GM15510 (cell line): ENCODE measurements around the gene SPRN.
"Not testable (repeated sequence)": the region's sequence is repeated elsewhere in the genome, so short reads cannot be mapped to it uniquely, and the experiment has no call there.

Experiments
- POLR2A ChIP-seq: IDR thresholded peaks from 3 replicates; pipeline ENCODE4 v1.6.1; 2011; ENCODE audit warnings: borderline replicate concordance; ENCODE audit not compliant: insufficient read length; ENCODE audit errors: extremely low read depth

The SPRN gene, protein sequence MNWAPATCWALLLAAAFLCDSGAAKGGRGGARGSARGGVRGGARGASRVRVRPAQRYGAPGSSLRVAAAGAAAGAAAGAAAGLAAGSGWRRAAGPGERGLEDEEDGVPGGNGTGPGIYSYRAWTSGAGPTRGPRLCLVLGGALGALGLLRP

GRCh38 chr10:133424601-133425000 is at the start of gene SPRN:
Gene SPRN (minus strand): TSS chr10:133424625. CDS start chr10:133423681, 944 bp downstream.
- not testable (repeated sequence) for TF ChIP-seq POLR2A

- TF ChIP-seq POLR2A = no peak
Measured at GRCh38 chr10:133474027-133474426, 49.6 kb upstream of the SPRN start.

DNA sequence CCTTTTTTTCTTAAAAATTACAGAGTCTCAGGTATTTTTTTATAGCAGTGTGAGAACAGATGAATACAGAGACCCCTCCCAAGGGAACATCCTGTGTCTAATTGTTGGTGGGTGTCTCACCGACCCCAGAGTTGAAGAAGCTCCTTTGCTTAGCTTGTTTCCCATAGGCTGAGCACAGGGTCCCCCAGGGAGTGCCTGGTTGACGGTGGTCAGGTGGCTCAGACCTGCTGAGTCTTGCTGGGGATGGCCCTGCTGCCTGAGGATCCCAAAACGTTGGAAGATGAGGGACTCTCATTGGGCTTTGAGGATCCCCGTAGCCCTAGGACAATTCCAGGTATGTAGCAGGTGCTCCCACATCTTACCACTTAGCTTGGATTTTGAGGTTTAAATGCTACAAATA is 48.8 kb upstream of the SPRN start:
- no peak for TF ChIP-seq POLR2A

- no peak for TF ChIP-seq POLR2A
Measured at GRCh38 chr10:133471300-133472109, 47.1 kb upstream of the SPRN start.

DNA sequence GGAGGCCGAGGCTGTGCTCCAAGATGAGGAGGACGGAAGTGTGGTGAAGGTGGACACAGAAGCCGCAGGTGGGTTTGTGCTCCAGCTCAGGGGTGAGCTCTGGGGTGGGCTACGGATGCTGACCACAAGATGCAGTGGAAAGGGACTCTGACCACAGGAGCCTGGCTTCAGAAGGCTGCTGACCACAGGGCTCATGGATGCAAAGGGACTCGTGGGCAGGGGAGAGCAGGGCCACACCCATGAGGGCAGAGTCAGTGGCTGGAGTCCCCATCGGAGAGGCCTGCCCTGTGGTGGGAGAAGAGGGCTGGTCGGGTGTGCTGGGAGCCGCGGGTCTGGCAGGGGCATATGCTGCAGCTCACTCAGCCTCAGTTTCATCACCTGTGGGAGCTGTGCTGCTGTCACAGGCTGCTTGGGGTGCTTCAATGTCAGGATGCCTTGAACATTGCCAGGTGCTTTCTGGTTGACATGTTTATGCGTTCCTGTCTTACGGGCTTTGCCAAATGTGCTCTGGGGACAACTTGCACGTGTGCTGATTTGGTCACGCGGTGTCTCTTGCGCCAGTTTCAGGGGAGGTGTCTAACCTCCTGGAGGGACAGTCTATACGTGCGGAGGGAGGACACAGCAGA is 43.0 kb upstream of the SPRN start:
- no peak for TF ChIP-seq POLR2A

DNA sequence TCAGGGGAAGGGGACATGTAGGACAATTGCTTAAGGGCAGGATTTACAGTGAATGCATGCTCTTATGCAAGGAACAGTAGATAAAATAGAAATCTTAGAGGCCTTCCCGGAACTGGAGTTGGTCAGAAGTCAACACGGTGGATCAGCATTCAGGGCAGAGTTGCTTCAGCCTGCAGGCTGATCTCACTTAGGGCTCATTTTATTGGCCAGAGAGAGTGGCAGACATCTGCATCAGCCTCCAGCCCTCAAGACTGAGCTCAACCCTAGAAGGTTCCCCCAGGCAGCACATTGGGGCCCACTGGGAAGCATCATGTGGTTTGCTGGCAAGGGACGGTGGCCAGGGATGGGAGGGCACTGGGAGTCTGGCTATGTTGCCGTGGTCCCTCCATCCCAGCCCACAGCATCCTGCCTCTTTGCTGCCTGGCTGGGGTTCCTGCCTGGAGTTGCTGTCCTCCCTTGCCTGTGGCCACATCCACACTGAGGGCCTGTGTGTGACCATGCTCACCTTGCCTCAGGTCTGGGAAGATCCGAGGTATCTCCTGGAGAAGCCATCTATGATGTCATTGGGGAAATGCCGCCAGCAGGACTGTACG is 42.4 kb upstream of the SPRN start:
- no peak for TF ChIP-seq POLR2A

GRCh38 chr10:133465950-133466474 is 41.6 kb upstream of the SPRN start:
- no peak for TF ChIP-seq POLR2A

- TF ChIP-seq POLR2A = no peak
Measured at GRCh38 chr10:133465191-133465949, 40.9 kb upstream of the SPRN start.

- no peak for TF ChIP-seq POLR2A
Measured at GRCh38 chr10:133464582-133465031, 40.2 kb upstream of the SPRN start.

DNA sequence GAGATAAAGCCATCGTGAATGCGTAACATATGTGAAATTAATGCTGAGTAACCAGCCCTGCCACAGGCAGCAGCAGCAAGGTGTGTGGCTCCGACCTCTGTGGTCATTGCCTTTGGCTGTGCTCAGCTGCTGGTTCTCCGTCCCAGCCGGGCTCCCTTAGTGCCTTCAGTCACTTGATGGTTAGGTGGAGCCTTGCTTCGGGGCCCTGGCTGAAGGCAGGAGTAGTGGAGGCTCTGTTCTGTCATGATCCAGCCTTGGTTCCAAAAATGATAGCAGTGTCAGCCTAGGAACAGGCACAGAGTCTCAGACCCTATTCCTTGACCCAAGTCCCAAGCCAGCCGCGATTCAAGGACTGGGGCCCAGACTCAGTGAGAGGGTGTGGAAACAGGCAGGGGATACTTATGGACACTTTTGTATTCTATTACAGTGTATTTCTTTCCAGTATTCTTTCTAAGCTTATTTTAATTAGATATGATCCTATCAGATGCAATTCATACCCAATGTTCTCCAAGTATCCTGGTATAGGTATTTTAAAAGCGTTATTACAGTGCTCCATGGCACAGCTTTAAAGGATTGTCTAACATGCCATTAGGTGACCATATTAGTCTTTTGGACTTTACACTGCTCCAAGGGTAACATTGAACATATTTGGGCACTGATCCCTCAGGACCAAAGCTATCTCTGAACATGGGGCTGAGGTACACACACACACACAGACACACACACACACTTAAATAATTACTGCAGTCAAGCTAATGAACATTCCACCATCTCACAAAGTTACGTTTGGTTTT is 38.3 kb upstream of the SPRN start:
- no peak for TF ChIP-seq POLR2A

DNA sequence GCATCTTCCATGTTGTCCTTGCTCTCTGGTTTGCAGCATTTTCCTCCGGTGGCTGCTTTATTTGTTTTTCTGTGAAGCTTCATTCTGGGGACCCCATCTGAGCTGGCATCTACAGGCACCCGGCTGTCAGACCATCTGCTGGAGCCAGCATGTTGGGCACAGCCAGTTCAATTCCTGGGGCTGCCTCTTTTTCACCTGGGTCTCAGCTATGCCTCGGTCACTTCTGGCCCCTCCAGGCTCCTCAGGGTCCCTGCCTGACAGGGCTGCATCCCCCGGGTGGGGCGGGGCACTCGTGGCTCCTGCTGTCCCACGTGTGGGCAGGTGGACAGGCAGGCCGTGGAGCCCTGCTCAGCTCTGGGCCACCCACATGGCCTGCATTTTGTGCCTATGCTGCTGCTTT is 37.4 kb upstream of the SPRN start:
- TF ChIP-seq POLR2A = no peak

GRCh38 chr10:133461027-133461426 is 36.6 kb upstream of the SPRN start:
- TF ChIP-seq POLR2A = no peak

DNA sequence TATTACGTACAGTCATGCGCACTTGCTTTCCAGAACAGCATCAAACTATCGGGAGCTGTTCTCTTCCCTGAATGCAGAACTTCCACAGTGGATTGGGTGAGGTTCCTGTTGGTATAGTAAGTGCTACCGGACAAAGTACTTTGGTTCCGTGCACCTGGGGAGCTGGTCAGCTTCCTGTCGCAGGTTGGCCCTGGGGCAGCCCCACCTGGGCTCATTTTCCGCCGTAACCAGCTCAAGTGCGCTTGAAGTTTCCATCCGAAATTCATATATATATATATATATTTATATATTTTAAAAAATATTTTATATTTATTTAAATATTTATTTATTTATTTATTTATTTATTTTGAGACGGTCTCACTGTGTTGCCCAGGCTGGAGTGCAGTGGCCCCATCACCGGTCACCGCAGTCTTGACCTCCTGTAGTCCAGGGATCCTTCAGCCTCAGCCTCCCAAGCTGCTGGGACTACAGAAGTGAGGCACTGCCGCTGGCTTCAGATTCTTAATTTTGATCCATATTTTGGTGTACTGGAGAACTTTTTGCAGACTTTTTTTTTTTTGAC is 35.9 kb upstream of the SPRN start:
- no peak for TF ChIP-seq POLR2A

DNA sequence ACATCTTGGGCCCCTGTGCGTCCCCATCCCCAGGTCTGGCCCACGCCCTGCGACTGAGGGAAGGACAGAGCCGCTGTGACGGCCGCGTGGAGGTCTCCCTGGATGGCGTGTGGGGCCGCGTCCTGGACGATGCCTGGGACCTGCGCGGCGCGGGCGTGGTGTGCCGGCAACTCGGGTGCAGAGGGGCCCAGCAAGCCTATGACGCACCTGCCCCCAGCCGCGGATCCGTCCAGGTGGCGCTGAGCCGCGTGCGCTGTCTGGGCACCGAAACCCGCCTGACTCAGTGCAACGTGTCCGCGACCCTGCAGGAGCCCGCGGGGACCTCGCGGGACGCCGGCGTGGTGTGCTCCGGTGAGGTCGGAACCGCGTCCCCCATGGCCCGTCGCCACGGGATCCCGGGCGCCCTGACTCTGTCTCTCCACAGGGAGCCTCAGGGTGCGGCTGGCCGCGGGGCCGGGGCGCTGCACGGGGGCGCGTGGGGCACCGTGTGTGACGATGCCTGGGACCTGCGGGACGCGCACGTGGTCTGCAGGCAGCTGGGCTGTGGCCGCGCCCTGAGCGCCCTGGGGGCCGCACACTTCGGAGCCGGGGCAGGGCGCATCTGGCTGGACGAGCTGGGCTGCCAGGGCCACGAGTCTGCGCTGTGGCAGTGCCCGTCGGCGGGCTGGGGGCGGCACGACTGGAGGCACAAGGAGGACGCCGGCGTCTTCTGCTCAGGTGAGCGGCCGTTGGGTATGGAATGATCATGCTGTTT is 35.2 kb upstream of the SPRN start:
- TF ChIP-seq POLR2A = no peak
